GM18519 (cell line): Measurements from ENCODE around the gene IL1RAPL1.

Experiments
- ATAC-seq: cut with Tn5 transposase; IDR thresholded peaks from one replicate; pipeline ENCODE4 v1.9.1; 2021; ENCODE audit warnings: mild to moderate bottlenecking, moderate library complexity; ENCODE audit not compliant: unreplicated experiment, low FRiP score

IL1RAPL1 gene

DNA sequence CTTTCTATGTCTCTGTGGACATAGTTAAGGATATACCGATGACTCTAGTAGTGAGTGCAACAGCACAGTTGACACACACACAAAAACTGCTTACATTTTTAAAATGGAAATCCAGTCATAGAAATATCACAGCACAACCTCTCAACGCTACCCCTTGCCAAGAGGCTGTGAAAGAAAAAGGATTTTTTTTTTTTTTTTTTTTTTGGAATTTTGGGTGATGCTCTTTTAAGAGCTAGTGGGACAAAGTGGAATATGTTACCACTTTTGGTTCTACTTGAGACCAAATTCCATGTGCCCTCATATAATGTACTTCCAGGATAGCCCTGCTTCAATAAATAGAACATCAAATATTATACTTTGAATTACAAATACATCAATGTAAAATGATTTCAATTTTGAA, 1247.1 kb downstream of the IL1RAPL1 start:
- ATAC-seq = no peak

DNA sequence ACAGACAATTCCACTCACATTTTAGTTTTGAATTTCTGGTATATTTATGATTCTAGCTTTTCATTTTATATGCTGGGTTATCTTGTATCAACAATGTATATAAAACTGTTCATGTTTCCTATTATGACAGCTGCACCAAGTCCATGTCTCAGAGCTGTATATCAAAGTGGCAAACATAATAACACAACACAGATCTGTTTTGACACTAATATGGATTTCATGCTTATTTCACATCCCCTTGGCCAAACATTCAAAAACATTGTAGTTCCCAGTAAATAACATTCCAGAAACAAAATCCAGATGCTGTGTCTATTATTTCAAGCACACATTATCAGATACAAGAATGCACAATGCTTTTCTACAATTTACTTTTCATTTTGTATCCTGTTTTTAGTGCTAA, 1247.5 kb downstream of the IL1RAPL1 start:
- ATAC-seq = no peak

DNA sequence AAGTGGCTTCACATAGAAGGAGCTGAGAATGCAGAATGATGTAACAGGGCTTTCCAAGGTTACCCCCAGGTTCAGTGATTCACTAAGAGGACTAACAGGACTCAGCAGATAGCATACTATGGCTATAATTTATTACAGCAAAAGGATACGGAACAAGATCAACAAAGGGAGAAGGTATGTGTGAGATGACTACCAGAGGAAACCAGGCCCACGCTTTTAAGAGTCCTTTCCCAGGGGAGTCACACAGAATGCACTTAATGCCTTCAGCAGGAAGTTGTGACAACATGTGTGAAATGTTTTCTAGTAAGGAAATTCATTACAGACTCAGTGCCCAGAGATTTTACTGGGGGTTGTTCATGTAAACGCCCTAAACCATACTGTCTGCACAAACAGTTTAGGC, 1254.5 kb downstream of the IL1RAPL1 start:
- no peak for ATAC-seq

DNA sequence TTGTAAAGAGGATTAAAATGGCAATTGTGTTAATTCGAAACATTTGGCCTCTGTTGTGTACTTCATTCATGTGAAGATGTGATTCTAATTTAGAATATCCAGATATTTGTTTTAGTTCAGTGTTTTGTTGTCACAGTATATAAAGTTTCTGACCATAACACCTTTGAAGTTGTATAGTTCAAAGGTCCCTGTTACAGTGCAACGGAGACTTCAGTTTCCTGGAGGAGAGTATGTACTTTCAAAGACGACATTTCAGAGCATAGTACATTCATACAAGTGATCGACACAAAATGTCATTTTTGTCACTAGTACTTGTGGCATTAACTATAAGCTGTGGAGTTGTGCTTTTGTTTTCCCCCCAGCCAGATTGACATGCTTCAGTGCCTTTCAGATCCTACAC, 1255.3 kb downstream of the IL1RAPL1 start:
- ATAC-seq = no peak

DNA sequence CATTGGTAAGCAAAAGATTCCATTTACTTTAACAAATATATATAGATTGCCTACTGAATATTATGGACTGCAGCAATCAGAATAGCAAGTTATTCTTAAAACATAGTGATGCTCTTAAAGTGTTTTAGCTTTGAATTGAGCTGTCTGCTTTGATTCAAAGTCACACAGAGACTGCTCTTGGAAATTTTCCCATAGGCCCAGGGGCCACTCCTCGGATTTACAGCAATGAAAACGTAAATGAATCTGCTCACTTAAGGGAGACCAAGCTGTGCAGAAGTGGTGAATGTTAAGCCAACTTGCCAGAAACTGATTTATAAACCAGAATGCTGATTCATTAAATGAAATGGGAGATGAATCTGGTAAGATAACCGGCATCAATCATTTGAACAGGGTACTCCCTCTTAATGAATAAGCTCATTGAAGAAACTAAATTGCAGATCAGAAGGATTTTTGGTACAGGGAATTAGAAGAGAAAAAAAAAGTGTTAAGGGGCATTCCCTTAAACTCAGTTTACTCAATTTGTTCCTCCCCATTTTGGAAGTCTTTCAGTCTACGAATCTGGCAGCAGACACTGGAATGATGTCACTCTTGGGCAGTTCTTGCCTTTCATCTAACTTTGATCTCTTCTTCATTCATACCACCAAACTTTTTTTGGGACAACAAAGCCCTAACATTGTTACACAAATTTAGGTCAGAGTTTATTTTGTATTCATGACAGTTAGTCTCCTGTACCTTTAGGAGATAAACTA, 1264.8 kb downstream of the IL1RAPL1 start:
- no peak for ATAC-seq

GRCh38 chrX:29852767-29853166, 1265.5 kb downstream of the IL1RAPL1 start:
- no peak for ATAC-seq

GRCh38 chrX:29858714-29859113, 1271.5 kb downstream of the IL1RAPL1 start:
- no peak for ATAC-seq

- ATAC-seq = no peak
Measured at GRCh38 chrX:29862126-29862677, 1275.0 kb downstream of the IL1RAPL1 start.

DNA sequence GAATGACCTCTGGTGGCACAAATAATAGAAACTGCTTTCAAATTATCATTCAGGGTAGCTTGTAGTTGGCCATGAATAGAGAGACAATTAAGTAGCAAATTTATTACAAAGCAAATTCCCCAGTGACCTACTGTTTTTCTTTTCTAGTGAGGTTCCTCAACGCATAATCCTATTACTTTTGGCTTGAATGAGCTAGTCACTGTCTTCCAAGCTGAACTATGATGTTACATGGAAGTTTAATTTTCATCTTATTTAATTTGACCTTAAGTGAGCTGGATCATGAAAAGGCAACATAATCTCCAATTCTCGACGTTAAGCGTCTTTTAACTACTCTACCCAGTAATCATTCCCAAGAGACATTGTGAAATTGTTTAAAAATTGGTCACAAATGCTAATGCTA, 1280.7 kb downstream of the IL1RAPL1 start:
- no peak for ATAC-seq

DNA sequence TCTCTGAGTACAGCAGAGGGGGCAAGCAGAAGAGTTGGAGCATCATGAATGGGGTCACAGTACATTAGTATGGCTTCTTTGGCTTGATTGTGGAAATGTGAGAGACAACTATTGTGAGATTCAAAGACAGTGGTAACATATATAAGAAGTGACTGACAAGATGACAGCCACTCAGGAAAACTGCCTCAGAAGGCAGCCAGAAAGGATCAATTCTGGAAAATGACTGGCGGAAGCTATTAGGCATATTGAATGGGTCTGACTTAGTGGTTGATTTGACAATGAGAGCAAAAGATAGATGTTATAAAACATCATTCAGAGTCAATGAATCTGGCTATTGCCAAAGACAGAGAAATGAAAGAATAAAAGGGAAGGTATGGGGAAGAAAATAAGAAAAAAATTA, 1282.6 kb downstream of the IL1RAPL1 start:
- no peak for ATAC-seq

DNA sequence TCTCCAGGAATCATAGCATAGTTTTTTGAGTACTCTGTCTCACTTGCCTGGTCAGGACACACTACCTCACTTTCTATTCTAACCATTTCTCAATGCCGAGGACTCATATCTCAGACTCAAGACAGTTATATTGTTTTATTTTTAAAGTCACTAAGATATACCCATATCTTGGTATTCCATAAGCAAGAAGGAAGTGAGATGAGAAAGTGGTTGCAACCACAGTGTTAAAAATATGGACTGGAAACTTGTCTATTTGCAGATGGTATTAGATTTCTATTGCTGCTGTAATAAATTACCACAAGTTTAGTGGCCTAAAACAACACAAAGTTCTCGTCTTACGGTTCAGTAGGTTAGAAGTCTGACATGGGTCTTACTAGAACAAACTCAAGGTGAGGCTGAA, 1283.4 kb downstream of the IL1RAPL1 start:
- peak; percentile 85 for ATAC-seq

DNA sequence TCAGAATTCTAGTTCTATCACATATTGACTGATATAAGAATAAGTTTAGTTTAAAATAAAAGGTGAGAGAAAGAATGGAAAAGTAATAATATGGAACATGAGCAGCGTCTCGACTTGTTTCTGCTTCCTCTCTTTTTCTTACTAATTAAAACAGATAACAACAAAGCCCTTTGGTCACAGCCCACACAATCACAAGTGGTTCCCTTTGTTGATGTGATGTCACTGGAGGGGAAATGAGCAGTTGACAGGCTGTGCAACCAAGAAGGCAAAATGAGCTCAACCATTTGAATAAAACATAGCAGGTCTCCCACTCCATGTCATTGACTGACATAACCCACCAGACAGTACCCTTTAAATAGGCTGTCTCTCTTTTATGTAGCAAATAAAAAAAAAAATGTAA, 1285.6 kb downstream of the IL1RAPL1 start:
- no peak for ATAC-seq

DNA sequence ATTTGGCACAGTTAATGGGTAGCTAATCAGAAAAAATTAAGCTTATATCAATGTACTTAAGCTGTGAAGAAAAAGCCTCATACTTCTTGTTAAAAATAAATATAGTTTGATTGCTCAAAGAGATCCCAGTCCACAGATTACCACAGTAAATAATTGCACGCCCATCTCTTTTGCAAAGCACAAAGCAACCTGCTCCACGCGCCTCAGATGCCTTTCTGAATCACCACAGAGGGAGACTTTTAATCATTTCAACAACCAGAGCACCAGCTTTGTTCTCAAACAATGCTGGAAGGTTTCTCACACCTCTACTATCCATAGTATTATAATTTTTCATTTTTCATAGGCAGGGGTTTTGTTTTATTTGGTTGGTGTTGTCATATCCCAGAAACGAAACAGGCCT, 1289.5 kb downstream of the IL1RAPL1 start:
- no peak for ATAC-seq

- ATAC-seq = no peak
Measured at GRCh38 chrX:29880977-29881376, 1293.7 kb downstream of the IL1RAPL1 start.

DNA sequence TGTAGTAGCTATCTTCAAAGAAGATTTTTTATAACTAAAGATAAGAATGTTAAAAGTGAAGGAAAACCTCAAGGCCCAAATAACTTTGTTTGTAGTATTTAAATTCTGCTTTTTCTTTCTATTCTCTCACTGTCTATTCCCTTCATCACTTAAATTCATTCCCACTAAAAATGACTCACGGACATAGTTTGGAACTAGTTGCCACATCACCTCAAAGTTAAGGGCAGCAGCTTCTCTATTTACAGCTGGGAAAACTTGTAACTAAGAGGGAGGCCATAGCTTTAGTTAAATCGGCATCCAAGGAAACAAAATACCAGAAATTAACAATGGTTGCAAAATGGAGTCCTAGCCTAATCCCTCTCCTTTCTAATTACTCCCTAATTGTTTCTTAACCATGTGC, 1302.8 kb downstream of the IL1RAPL1 start:
- no peak for ATAC-seq

DNA sequence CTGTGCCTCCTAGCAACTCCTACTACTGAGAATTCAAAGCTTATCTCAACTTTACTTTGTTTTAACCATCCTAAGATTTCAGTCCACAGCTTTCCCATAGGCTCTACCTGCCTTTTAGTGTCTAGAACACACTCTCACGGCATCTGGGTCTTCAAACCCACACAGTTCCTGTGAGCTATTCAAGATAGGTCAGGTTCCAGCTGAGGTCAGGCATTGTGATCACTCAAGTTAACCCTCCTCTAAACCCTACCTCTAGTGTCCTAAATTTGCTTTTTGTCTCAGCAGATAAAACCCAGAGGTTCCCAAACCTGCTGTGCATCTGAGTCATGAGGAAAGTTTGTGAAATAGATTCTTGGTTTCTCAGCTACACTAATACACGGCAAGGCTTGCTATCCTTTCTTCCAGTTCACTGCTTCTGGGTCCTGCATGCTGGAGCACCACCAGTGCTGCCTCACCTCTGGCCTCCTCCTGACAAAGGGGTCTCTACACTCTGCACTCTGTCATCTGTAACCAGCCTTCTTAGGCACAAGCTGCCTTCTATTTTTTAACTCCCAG, 1303.5 kb downstream of the IL1RAPL1 start:
- ATAC-seq = no peak

DNA sequence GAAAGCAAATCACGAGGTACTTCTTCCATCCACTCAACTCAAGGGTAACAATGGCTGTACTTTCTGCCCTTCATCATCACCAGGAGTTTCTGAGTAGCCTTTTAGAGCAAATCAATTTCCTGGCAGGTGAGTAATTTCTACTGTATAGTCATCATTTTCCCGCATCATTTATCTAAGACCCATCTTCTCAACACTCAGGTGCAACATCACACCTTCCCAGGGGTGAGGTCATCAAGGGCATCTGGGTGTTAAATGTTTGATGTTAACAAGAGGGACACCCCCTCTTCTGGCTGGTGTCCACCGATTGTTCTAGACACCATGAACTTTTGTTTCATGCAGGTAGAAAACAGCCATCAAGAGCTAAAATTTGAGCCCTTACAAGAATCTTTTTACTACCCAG, 1314.8 kb downstream of the IL1RAPL1 start:
- ATAC-seq = no peak

GRCh38 chrX:29903360-29903759, 1316.1 kb downstream of the IL1RAPL1 start:
- no peak for ATAC-seq

DNA sequence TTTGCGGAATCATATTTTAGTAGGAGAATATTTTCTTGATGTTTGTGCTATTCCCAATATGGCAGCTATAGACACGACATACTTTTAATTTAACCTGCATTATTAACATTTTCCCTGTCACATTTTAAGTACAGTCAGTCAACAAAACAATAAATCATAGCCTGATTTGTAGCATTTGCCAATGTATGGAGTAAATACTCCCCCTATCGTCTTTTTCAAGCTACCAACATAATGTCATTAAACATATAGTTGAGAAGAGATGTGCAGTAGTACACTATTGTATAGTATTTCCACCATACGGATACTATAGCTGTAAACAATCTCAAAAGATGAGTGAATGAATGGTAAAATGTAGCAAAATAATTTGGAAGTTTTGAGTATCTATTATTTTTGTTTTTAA, 1324.4 kb downstream of the IL1RAPL1 start:
- ATAC-seq = no peak

DNA sequence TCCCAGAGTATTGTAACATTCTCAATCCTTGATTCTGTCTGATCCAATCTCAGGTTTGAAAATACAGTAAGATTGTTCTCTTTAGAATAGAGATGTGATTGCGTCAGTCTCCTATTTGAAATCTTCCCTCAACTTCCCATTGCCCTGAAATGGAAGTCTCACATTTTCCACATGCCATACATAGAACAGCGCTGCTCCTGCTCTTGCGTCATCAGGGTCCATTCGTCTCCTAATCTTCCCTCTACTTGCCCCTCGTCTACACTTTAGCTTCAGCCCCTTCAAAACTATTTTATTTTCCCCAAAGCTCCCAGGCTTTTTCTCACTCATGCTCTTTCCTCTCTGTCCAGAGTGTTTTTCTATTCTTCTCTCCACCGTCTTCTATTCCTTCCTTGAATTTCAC, 1326.4 kb downstream of the IL1RAPL1 start:
- no peak for ATAC-seq

DNA sequence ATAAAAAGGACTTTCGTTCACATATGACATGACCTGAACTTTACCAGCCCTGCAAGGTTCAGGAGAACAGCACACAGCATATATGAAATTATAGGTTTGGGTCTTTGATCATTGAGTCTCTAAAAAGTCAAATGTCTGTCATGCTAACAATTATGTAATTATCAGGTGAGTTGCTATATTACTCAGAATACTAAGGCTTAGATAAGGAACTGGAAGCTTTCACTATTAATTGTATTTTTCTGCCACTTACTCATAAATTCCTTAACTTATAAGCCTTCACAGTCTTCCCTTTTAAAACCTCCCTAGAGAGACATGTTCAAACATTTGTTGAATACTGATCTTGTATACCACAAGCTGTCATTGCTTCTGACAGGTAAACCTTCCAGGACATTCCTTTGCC, 1335.4 kb downstream of the IL1RAPL1 start:
- ATAC-seq = no peak

DNA sequence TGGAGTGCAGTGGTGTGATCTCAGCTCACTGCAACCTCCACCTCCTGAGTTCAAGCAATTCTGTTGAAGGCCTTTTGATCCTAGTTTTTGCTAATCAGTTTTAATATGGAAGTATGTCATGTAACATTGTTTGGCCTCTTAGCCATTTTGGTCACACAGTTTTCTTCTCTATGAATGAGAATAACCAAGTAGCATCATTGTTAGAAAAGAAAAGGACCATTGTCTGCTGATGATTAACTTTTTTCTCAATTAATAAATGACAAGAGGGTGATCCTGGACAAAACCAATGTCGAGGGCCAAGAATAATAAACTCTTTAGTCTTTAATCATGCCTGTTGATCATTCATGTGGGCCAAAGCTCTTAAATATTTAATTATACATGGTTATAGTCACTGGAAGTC, 1338.8 kb downstream of the IL1RAPL1 start:
- ATAC-seq = no peak
